ENCODE data around the gene RAC3. TPM values are rescaled to one million over a fixed set of nuclear protein-coding genes. Genes with fewer than 3 reads are reported as not detected.

Gene RAC3
- polyA plus RNA-seq (ENCODE audit: insufficient read length in 4 of 4) = 10 to 100 TPM; 10.2 to 14.1 (median 12.1) TPM

DNA sequence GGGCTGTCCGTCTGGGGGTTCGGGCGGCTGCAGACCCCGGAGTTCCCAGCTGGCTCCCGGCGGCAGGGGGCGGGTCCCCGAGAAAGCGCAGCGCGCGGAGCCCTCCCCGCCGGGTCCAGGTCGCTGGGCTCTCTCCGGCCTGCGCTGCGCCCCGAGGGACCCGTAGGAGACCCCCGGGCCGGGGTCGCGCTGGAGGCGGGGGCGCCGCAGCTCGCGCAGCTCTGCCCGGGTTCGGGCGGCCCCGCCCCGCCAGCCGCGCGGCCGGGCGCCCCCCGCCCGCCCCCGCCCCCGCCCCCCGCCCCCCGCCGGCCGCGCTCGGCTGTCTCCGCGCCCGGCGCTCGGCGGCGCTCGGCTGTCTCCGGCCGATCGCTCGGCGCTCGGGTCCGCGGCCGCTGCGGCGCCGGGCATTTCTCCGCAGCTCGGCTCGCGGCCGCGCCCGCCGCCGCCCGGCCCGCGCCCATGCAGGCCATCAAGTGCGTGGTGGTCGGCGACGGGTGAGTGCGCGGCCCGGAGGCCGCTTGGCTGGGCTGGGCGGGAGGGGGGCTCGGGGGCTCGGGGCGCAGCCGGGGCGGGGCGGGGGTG, at the start of gene RAC3:
TSS of gene RAC3 (plus strand) at position 376 of the 582 bp plus-strand sequence. CDS start at position 460, 84 bp downstream.
- no peak for DNase-seq (ENCODE audit: low read depth in 4 of 4, low spot score in 3 of 4)

DNA sequence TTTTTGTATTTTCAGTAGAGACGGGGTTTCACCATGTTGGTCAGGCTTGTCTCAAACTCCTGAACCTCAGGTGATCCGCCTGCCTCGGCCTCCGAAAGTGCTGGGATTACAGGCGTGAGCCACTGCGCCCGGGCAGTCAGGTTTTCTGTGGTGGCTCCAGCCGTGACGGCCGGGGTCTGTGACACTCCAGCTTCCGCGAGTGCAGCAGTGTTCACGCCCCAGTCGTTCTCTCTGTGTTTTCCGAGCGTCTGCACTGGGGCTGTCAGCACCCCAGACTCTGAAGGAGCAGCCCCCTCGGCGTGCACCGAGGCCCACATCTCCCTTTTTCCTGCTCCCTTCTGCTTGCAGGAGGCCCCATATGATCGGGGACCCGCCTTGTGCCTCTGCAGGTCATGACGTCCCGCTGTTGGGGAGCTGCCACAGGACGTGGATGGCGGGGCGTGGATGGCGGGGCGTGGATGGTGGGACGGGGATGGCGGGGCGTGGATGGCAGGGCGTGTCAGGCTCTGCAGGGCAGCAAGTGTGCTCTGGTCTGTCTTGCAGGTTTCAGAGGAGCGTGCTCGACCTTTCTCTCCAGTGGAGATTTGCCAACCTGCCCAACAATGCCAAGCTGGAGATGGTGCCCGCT, 48.4 kb upstream of the RAC3 start:
- DNase-seq (ENCODE audit: low read depth in 4 of 4, low spot score in 3 of 4) = no peak

DNA sequence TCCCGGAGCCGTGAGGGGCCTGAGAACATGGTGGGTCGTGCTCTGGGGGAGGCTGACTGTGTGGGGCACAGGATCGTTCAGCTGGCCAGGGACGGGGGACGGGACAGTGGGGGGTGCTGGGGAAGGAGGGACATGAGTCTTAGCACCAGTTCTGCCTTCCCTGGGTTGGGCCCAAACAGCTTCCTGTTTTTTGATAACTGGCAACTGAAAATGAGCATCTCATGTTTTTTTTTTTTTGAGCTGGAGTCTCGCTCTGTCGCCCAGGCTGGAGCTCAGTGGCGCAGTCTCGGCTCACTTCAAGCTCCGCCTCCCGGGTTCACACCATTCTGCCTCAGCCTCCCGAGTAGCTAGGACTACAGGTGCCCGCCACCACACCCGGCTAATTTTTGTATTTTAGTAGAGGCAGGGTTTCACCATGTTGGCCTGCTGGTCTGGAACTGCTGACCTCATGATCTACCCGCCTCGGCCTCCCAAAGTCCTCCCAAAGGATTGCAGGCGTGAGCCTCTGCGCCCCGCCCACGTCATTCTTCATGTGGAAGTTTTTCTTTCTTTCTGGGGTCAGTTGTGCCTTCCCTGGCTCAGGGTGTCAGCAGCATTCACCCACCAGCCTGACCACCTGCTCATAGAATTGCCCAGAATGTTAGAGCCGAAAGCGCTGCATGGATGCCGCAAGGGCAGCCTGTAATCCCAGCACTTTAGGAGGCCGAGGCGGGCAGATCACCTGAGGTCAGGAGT, 47.7 kb upstream of the RAC3 start:
- DNase-seq (ENCODE audit: low read depth in 4 of 4, low spot score in 3 of 4) = no peak

DNA sequence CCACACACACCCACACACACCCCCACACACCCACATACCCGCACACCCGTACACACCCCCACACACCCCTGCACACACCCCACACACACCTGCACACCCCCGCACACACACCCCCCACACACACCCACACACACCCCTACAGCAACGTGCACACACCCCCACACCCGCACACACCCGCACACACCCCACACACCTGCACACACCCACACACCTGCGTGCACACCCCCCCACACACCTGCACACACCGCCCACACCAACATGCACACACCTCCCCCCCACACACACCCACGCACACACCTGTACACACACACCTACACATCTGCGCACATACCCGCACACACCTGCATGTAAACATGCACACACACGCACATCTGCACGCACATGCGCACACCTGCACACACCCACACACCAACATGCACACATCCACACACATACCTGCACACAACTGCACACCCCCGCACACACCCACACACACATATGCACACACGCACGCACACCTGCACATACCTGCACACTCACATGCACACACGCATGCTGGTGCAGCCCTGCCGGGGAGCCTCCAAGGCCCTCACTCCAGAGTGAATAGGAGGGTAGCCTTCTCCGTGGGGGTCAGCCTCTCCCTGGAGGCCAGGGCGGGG, 46.6 kb upstream of the RAC3 start:
- DNase-seq (ENCODE audit: low read depth in 4 of 4, low spot score in 3 of 4) = no peak

DNA sequence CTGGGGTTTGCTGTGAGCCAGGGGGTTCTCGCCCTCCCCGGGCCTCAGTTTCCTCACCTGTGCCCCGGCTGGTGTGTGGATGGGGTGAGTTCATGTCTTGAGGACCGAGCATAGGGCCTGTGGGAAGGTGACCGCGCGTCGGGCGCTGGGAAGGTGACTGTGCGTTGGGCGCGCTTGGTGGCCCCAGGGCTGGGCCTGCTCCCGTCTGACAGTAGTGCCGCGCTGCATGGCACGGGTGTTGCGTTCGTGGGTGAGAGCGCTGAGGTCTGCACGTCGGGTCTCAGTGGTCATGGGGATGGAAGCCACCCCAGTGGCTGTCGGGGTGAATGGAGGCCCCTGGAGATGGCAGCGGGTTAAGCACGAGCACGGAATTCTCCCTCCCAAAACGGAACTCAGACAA, 44.9 kb upstream of the RAC3 start:
- DNase-seq (ENCODE audit: low read depth in 4 of 4, low spot score in 3 of 4) = no peak

DNA sequence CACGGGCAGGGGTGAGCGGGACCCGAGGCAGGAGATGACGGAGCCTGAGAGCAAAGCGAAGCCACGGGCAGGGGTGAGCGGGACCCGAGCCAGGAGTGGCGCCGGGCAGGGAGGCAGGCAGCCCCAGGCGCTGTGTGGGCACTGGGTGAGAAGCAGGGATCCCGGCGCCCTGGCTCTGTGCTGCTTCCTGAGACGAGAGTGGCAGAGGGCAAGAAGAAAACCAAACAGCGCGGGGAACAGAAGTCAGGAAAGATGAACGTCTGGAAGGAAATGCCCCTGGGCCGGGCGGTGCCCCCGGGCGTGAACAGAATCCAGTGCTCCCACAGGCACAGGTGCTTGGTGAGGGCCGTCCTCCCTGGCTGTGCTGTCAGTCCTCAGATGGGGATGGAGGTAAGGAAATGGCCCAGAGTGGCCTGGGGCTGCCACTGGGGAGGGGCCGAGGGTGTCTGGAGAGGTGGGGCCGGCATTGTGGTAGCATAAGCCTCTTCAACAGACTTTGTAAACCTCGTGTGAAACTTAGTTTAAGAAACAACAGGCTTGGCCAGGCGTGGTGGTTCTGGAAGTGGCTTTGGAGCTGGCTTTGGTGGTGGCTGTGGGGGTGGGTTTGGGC, 44.2 kb upstream of the RAC3 start:
- DNase-seq (ENCODE audit: low read depth in 4 of 4, low spot score in 3 of 4) = no peak

DNA sequence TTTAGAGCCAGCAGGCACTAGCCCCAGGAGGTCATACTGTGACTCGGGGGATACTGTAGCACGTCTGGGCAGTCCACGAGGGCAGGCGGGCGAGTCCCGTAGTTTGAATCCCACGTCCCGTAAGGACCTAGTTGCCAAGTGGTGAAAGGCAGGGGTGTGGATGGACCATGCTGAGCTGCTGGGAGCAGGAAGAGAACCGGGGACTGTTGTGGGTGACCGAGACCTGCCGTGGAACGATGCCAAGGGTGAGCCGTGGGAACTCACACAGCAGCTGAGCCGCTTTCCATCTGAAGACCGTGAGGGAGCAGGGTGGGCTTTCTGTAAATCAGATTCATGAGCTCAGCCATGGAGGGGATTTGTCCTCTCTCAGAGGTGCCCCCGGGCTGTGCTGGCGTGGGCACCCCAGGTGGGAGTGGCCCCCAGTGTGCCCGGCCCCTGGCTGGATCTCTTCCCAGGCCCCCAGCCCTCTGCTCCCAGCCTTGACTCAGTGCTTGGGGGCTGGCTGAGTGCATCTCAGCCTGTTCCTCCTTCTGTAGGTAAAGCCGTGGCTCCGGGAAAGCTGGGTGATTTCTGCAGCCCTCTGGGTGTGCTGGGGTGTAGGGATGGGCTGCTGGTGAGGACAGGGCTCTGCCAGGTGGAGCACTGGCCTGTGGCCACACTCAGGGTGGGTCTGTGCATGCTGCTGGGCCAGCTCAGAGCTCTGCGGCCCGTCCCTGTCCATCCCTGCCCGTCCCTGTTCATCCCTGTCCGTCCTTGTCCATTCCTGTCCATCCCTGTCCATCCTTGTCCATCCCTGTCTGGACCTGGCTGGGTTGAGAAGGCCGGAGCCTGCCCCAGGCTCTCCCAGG, 40.4 kb upstream of the RAC3 start:
- DNase-seq (ENCODE audit: low read depth in 4 of 4, low spot score in 3 of 4) = no peak

DNA sequence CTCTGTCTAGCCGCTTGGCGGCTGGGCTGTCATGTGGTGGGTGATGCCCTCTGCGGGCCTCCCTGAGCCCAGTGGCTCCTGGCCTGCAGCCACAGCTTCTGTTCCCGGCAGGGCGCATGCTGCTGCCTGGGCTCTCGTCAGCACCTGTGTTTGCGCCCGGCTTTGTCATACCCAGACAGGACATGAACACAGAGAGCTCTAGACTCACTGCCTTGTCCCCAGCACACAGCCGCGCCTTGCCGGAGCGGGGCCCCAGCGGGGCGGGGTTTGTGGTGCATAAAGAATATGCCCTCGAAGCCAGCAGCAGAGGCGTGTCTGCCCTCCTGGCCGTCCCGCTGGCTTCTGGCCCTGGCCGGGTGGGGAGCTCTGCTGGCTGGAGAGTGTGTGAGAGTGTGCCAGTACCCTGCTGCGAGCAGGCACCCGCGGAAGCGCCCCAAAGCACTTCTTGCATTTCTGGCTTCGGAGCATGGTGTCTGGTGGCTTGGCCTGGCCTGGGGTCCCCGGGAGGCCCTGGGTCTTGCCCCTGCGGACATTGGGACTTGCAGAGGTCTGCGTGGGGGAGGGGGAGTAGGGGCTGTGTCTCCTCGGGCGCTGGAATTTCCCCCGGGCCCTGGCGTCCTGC, 39.7 kb upstream of the RAC3 start:
- no peak for DNase-seq (ENCODE audit: low read depth in 4 of 4, low spot score in 3 of 4)

DNA sequence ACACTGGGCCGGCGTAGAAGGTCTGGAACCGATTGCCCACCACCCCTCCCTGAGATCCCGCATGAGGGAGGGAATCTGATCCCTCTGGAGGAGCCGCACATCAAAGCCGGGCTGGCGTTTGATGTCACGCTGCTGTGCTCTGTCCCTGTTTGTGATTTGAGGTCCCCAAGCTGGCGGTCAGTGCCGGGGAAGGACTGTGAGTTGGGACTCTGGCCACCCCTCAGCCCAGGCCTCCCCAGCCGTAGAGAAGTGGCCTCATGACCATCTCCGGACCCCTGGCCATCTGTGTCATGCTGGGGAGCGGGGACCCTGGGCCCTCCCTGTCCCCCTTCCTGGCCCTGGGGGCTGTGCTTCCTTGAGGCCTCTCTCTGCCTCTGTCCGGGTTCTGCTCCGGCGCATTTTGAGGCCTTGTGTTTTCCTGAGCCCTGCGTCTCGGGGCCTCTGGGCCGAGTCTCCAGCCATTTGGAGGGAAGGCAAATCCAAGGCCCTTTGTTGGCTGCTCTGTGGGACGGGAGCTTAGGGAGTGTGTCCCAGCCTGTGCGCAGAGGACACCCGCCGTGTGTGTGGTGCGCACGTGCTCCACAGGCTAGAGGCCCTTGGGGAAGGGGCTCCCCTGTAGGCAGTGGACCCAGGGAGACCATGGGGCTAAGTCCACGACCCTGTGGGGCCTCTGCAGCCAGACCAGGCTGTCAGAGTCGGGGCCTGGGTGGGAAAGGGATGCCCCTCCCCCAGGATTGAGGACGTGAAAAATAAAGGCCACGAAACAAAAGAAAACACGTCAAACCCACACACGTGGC, 39.0 kb upstream of the RAC3 start:
- peak in 3 of 4 donors; percentile 42 to 73 (median 64) for DNase-seq (ENCODE audit: low read depth in 4 of 4, low spot score in 3 of 4)

DNA sequence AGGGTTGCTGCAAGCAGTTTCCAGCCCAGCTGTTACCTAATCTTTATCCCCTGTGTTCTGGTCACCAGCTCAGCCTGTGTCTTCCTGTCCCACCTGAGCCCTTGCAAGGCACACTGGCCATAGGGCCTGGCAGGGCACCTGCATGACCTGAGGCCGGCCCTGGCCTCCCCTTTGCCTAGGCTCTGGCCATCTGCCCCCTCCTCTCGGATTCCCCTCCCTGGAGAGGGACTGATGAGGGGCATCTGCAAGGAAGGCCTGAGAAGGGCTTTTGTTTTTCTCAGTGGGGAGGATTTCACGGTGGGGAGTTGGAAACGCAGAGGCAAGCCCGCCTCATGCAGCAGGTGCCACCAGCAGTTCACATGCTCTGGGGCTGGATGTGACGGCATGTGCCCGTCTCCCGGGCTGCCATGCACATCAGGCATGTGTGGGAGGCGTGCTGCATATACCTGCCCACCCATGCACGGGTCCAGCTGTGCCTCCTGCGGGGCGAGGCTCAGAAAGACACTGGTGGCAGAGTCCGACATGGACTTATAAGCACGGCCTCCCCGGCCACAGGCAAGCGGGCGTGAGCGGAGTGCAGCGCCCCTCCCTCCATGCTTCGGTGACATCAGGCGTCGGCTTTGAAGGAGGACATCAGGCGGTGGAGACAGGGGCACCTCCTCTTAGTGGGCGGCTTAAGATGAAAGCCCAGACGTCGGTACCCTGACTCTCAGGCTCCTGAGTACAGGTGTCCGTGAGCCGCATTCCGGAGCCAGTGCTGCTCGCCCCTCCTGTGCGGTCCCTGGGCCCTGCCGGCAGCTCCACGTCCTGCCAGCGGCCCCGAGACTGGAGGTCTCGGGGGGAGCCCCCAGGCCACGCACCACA, 37.5 kb upstream of the RAC3 start:
- DNase-seq (ENCODE audit: low read depth in 4 of 4, low spot score in 3 of 4) = no peak

DNA sequence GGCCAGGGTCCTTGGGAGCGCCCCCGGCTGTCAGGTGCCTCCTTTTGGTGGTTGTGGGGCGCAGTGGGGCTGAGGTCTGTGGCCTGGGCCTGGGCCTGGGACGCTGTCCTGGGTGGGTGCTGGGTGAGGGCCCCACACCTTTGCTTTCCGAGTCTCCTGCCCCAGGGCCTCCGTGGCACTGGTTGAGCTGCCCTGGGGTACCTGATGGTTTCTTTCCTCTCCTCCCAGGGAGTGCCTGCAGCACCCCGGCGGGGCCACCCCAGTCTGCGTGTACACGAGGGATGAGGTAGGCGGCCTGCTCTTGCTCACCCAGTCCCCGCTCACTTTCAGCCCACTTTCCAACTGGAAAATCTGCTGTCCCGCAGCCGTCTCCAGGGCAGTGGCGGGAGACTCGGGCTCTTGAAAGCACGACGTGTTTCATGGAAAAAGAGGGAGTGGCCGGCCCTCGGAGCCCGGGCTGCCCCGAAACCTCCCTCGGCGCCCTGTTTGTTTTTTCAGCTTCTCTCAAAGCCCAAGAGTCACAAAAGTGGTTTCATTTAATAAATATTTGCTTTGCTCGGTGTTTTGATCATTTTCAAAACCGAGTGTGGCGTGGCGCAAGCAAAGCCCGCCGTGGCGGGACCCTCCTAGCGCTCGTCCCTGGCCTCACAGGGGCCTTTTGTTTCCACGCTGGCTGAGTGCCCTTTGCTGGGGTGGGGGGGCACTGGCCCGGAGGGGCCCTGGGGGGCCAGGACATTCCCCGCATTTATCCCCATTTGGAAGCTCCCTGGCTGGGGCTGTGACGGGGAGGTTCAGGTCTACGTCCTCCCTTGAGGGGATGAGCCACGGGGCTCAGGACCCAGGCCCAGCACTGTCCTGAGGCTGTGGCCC, 36.6 kb upstream of the RAC3 start:
- no peak for DNase-seq (ENCODE audit: low read depth in 4 of 4, low spot score in 3 of 4)

DNA sequence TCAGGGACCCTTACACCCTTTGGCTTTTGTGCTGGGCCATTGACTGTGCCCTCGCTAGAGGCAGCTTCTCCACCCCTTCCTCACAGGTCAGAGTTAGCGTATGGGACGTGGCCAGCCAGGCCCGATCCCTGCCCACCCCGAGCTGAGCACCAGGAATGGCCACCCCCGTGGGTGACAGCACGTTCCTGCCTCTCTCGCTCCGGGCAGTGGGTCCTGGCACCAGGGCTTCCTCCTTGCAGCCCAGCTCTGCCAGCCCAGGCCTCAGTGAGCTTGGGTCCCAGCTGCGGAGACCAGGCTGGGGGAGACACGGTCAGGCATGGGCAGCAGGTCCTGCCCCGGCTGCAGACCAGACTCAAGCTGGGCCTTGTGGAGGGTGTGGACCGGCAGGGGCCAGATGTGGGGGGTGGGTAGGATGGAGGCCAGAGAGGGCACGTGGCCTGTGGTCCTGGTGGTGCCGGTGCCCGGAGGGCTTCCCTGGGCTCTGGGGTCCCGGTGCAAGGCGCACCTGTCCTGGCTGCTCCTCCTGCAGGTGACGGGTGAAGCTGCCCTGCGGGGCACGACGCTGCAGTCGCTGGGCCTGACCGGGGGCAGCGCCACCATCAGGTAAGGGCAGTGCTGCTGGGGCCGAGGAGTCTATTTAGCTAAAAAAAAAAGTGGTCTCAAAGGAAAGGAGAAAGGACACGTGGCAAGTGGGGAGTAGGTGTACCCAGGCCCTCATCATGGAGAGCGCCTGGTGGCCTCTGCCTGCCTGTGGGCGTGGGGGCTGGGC, 35.8 kb upstream of the RAC3 start:
- DNase-seq (ENCODE audit: low read depth in 4 of 4, low spot score in 3 of 4) = no peak

DNA sequence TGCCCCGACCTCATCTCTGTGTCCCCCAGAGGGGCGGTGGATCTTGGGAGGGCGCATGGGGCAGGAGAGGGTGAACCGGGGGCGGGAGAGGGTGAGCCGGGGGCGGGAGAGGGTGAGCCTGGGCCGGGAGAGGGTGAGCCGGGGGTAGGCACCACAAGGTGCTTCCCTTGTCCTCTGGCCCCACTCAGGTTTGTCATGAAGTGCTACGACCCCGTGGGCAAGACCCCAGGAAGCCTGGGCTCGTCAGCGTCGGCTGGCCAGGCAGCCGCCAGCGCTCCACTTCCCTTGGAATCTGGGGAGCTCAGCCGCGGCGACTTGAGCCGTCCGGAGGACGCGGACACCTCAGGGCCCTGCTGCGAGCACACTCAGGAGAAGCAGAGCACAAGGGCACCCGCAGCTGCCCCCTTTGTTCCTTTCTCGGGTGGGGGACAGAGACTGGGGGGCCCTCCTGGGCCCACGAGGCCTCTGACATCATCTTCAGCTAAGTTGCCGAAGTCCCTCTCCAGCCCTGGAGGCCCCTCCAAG, 35.2 kb upstream of the RAC3 start:
- DNase-seq (ENCODE audit: low read depth in 4 of 4, low spot score in 3 of 4) = no peak

DNA sequence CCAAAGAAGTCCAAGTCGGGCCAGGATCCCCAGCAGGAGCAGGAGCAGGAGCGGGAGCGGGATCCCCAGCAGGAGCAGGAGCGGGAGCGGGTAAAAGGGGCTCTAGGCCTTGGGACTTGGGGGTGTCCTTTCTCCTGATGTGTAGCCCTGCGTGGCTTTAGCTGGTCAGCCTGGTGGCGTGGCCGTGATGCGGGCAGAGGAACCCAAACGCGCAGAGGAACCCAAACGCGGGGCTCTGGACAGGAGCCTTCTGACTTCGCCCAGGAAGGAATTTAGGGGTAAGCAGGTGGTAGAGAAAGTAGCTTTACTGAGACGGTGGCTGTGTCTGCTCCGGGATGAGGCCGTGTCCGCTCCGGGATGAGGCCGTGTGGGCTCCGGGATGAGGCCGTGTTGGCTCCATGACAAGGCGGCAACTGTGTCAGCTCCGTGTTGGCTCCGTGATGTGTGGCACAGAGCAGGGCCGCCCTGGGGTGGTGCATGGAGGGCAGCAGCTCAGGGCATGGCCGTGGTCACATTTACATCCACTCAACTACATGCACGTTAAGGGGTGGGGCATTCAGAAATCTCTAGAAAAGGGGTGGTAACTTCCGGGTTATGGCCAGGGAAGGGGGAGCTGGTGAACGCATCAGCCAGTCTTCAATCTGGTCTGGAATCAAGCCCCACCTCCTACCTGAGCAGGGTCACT, 34.6 kb upstream of the RAC3 start:
- DNase-seq (ENCODE audit: low read depth in 4 of 4, low spot score in 3 of 4) = no peak

DNA sequence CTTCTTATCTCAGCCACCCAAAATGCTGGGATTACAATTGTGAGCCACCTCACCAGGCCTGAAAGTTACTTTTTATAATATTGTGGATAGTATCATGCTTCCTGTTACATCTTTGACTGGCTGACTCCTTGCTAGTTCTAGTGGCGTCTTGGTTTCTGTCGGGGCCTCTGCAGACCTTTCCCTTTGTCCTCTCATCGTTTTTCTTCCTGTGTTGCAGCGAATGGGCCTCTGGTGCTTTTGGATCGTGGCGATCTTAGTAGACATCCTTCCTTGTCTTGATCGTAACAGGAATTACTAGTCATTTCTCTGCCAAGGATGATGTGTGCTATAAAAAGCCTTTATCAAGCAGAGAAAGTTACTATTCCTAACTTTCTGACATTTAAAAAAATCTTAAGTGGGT, 33.3 kb upstream of the RAC3 start:
- DNase-seq (ENCODE audit: low read depth in 4 of 4, low spot score in 3 of 4) = no peak

Data from left renal pelvis (tissue), 4 donors.